HG03066 (cell line): ENCODE results near the gene NCBP1.

Experiments used
- ATAC-seq: cut with Tn5 transposase; IDR thresholded peaks from one replicate; pipeline ENCODE4 v1.9.1; 2021; ENCODE audit warnings: low read depth; ENCODE audit not compliant: unreplicated experiment

NCBP1 gene

DNA sequence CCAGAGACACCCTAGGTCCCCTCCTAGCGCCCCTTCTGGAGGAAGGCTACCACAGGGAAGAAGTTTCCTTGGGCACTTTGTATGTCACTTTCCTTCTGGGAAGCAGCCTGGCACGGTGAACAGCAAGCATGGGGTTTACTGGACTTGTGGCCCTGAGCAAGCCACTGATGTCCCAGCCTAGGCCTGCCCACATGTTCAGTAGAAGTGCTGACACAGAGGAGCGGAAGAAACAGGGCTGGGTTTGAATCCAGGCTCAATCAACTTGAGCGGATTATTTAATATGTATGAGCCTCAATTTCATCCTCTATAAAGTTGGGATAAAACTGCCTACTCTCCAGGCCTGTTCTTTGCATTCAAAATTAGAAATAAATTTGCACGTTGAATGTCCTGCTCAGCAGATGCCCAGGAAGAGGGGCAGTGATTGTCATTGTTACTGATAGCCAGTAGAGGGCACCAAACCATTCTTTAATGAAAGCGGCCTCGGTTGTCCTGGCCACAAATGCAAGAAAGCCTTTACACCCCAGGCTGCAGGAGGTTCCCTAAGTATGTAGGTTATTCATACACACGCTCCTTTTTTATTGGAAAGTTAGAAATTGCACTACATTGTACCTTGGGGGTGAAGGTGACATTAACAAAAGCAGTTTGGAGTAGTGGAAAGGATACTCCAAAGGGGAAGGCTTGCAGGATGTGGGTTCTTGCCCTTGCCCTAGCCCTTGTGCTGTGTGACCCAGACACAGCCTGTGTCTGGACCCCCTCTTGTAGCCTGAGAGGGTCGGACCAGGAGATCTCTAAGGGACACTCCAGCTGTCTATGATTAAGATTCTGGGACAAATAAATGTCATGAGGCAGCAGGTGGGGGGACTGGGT lies 77.0 kb downstream of the NCBP1 start:
- no peak for ATAC-seq

DNA sequence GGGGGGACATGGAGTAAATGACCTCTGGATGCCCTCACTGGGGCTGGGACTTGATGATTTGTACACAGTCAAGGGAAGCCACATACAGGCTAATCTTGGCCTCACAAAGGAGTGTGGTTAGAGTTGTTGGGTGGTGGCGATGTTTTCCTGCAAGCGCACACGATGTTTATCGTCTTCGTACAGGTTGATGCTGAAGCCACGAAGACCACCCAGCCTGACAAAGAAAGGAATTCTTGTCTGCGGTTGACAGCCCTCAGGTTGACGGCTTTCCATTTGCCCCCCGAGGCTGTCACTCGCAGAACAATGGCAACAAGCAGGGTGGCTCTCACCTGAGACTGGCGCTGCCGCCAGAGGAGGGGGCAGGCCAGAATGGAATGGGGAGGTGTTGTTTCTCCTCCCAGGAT lies 77.6 kb downstream of the NCBP1 start:
- ATAC-seq, result no peak

GRCh38 chr9:97714435-97714834 lies 80.8 kb downstream of the NCBP1 start:
- ATAC-seq, result no peak

- no peak for ATAC-seq
Observed at GRCh38 chr9:97717866-97718265, 84.2 kb downstream of the NCBP1 start.

DNA sequence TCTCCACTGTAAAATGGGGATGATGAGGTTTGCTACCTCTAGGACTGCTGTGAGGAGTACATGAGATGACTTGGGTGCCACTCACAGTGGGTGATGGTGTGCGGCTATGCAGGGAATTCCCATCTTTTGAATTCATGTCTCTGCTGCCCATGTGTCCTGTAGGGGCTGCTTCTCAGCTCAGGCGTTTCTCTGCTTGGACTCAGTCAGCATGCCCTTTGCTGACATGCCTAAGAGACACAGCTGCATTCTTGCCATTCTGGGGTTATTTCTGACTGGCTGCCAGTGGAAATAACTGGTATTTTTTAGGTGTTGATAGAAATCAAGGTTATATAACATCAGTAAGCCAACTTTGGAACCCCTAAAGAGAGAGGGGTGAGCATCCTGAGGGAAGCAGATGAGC lies 87.8 kb downstream of the NCBP1 start:
- no peak for ATAC-seq

DNA sequence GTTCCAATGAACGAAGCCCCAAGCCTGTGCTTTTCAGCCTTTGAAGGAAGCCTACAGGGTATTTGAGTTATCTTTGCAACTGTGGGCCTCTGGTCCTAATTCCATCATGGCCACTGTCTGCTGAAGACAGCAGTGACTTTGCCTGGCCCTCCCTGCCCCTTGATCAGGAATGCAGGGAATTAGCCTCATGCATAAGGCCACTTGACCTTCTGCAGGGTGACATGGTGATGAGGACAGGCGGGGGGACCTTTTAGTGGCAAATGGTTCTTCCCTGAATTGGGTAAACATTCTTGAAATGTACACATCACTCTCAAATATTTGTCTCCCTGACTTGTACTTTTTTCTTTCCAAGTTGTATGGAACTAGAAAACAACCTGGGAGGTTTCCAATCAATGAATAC lies 88.7 kb downstream of the NCBP1 start:
- ATAC-seq, result no peak
